Neural progenitor cell (in vitro differentiated cells): Measurements from ENCODE around the gene PGAP3. TPM values are rescaled to one million over a fixed set of nuclear protein-coding genes. Genes with fewer than 3 reads are reported as not detected.
"Not testable (repeated sequence)": the region's sequence is repeated elsewhere in the genome, so short reads cannot be mapped to it uniquely, and the experiment has no call there.

Experiments
- DNase-seq: peaks from one replicate; pipeline ENCODE4 v3.0.0-alpha.2; 2016; ENCODE audit warnings: low spot score
- H2AFZ ChIP-seq: fragments of 200-600 bp; sonication (generic); replicated peaks from 2 replicates; pipeline ENCODE4 v1.6.1; 2016; ENCODE audit warnings: antibody characterized with exemption
- H3F3A ChIP-seq: fragments of 200-600 bp; sonication (generic); 2 replicates; pipeline ENCODE4 v1.6.1; 2016; ENCODE audit warnings: antibody characterized with exemption, low read depth
- H3K27ac ChIP-seq: fragments of 200-600 bp; sonication (generic); 2 replicates; pipeline ENCODE4 v1.5.1; 2016; ENCODE audit warnings: mild to moderate bottlenecking
- H3K27me3 ChIP-seq: fragments of 200-600 bp; sonication (generic); 2 replicates; pipeline ENCODE4 v1.6.1; 2016; ENCODE audit warnings: mild to moderate bottlenecking, moderate library complexity
- H3K36me3 ChIP-seq: fragments of 200-600 bp; sonication (generic); 2 replicates; pipeline ENCODE4 v1.5.1; 2016
- H3K4me1 ChIP-seq: fragments of 200-600 bp; sonication (generic); 2 replicates; pipeline ENCODE4 v1.6.1; 2016; ENCODE audit warnings: mixed run types
- H3K4me2 ChIP-seq: fragments of 200-600 bp; sonication (generic); 2 replicates; pipeline ENCODE4 v1.6.1; 2016
- H3K4me3 ChIP-seq: fragments of 200-600 bp; sonication (generic); 2 replicates; pipeline ENCODE4 v1.5.1; 2016
- H3K79me2 ChIP-seq: fragments of 200-600 bp; sonication (generic); 2 replicates; pipeline ENCODE4 v1.6.1; 2016; ENCODE audit warnings: low read depth
- H3K9ac ChIP-seq: fragments of 200-600 bp; sonication (generic); 2 replicates; pipeline ENCODE4 v1.6.1; 2016
- H3K9me3 ChIP-seq: fragments of 200-600 bp; sonication (generic); 2 replicates; pipeline ENCODE4 v1.5.1; 2016; ENCODE audit warnings: low read depth
- H4K20me1 ChIP-seq: fragments of 200-600 bp; sonication (generic); 2 replicates; pipeline ENCODE4 v1.6.1; 2016; ENCODE audit warnings: low read depth
- H3K27ac Mint-ChIP-seq: 3 replicates; pipeline ENCODE4 v1.8.0; 2021; ENCODE audit warnings: mixed read lengths
- H3K27me3 Mint-ChIP-seq: 2 replicates; pipeline ENCODE4 v1.8.0; 2022; ENCODE audit warnings: low read depth, mild to moderate bottlenecking, inconsistent platforms, moderate library complexity, mixed read lengths; ENCODE audit not compliant: insufficient read depth
- H3K36me3 Mint-ChIP-seq: 3 replicates; pipeline ENCODE4 v1.8.0; 2021; ENCODE audit warnings: mixed read lengths
- H3K4me1 Mint-ChIP-seq: 3 replicates; pipeline ENCODE4 v1.8.0; 2021; ENCODE audit warnings: mixed read lengths
- H3K4me3 Mint-ChIP-seq: 3 replicates; pipeline ENCODE4 v1.8.0; 2021; ENCODE audit warnings: mild to moderate bottlenecking, moderate library complexity, mixed read lengths
- H3K9me3 Mint-ChIP-seq: 3 replicates; pipeline ENCODE4 v1.8.0; 2020; ENCODE audit warnings: mixed read lengths
- EZH2 ChIP-seq: fragments of 200-600 bp; sonication (generic); IDR thresholded peaks from 2 replicates; pipeline ENCODE4 v1.6.1; 2017; ENCODE audit warnings: antibody characterized with exemption, mild to moderate bottlenecking, moderate library complexity
- EZH2phosphoT487 ChIP-seq: fragments of 200-600 bp; sonication (generic); IDR thresholded peaks from 2 replicates; pipeline ENCODE4 v1.6.1; 2017; ENCODE audit warnings: antibody characterized with exemption
- total RNA-seq: library from RNA; depleted of rRNA; stranded (reverse); fragments of >200 nt; gene quantifications from 2 replicates; pipeline ENCODE4 v1.2.3, GENCODE V29; 2015; ENCODE audit warnings: low replicate concordance
- TF ChIP-seq, protein P1 (sequence below): fragments of 200-600 bp; sonication (generic); IDR thresholded peaks from 2 replicates; pipeline ENCODE4 v1.5.1; 2017; ENCODE audit warnings: antibody characterized with exemption, mild to moderate bottlenecking

Gene PGAP3
- total RNA-seq, 1 donor from 2014 or later = 6.6 TPM

DNA sequence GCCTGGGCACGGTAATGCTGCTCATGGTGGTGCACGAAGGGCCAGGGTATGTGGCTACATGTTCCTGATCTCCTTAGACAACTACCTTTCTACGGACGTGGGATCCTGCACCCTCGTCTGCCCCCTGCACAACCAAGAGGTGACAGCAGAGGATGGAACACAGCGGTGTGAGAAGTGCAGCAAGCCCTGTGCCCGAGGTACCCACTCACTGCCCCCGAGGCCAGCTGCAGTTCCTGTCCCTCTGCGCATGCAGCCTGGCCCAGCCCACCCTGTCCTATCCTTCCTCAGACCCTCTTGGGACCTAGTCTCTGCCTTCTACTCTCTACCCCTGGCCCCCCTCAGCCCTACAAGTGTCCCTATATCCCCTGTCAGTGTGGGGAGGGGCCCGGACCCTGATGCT is 24.0 kb upstream of the PGAP3 start:
- H3K27ac ChIP-seq = no peak overlapping the region
- no peaks in the 10 kb centered on the region for H3K4me1 Mint-ChIP-seq
- no peak overlapping the region for H3K27ac Mint-ChIP-seq
- H3K4me3 Mint-ChIP-seq = no peak overlapping the region
- peaks cover 9% of the 10 kb centered on the region for H4K20me1 ChIP-seq
- H3K36me3 Mint-ChIP-seq = peaks cover 9% of the 10 kb centered on the region
- no peak for DNase-seq
- H3K79me2 ChIP-seq = no peaks in the 10 kb centered on the region
- no peak overlapping the region for H3K4me3 ChIP-seq
- H3K4me2 ChIP-seq = no peak overlapping the region
- no peaks in the 10 kb centered on the region for H3K9me3 Mint-ChIP-seq
- no peaks in the 10 kb centered on the region for H3K36me3 ChIP-seq
- no peaks in the 10 kb centered on the region for H3F3A ChIP-seq
- H3K27me3 ChIP-seq = no peaks in the 10 kb centered on the region
- no peaks in the 10 kb centered on the region for H3K9me3 ChIP-seq
- TF ChIP-seq, protein P1, sequence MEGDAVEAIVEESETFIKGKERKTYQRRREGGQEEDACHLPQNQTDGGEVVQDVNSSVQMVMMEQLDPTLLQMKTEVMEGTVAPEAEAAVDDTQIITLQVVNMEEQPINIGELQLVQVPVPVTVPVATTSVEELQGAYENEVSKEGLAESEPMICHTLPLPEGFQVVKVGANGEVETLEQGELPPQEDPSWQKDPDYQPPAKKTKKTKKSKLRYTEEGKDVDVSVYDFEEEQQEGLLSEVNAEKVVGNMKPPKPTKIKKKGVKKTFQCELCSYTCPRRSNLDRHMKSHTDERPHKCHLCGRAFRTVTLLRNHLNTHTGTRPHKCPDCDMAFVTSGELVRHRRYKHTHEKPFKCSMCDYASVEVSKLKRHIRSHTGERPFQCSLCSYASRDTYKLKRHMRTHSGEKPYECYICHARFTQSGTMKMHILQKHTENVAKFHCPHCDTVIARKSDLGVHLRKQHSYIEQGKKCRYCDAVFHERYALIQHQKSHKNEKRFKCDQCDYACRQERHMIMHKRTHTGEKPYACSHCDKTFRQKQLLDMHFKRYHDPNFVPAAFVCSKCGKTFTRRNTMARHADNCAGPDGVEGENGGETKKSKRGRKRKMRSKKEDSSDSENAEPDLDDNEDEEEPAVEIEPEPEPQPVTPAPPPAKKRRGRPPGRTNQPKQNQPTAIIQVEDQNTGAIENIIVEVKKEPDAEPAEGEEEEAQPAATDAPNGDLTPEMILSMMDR = no peak
- no peak for TF ChIP-seq EZH2
- no peak for TF ChIP-seq EZH2phosphoT487
- no peaks in the 10 kb centered on the region for H3K4me1 ChIP-seq
- no peak overlapping the region for H2AFZ ChIP-seq
- H3K9ac ChIP-seq = no peak overlapping the region
- peaks cover 3% of the 10 kb centered on the region for H3K27me3 Mint-ChIP-seq

DNA sequence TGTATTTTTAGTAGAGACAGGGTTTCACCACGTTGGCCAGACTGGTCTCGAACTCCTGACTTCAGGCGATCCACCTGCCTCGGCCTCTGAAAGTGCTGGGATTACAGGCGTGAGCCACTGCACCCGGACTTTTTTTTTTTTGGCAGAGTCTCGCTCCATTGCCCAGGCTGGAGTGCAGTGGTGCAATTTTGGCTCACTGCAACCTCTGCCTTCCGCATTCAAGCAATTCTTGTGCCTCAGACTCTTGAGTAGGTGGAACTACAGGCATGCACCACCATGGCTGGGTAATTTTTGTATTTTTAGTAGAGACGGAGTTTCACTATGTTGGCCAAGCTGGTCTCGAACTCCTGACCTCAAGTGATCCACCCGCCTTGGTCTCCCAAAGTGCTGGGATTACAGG is 23.2 kb upstream of the PGAP3 start:
- H3K27ac Mint-ChIP-seq, DNase-seq, H3K36me3 ChIP-seq, H3F3A ChIP-seq, H3K4me1 ChIP-seq, H3K27me3 ChIP-seq, H3K4me2 ChIP-seq, H3K9ac ChIP-seq, H3K9me3 Mint-ChIP-seq, H3K4me1 Mint-ChIP-seq, H3K9me3 ChIP-seq, H3K4me3 Mint-ChIP-seq, H3K4me3 ChIP-seq, H3K79me2 ChIP-seq, H3K27ac ChIP-seq, H2AFZ ChIP-seq, H3K36me3 Mint-ChIP-seq, H3K27me3 Mint-ChIP-seq: not testable (repeated sequence)
- peaks cover 13% of the 10 kb centered on the region for H4K20me1 ChIP-seq

DNA sequence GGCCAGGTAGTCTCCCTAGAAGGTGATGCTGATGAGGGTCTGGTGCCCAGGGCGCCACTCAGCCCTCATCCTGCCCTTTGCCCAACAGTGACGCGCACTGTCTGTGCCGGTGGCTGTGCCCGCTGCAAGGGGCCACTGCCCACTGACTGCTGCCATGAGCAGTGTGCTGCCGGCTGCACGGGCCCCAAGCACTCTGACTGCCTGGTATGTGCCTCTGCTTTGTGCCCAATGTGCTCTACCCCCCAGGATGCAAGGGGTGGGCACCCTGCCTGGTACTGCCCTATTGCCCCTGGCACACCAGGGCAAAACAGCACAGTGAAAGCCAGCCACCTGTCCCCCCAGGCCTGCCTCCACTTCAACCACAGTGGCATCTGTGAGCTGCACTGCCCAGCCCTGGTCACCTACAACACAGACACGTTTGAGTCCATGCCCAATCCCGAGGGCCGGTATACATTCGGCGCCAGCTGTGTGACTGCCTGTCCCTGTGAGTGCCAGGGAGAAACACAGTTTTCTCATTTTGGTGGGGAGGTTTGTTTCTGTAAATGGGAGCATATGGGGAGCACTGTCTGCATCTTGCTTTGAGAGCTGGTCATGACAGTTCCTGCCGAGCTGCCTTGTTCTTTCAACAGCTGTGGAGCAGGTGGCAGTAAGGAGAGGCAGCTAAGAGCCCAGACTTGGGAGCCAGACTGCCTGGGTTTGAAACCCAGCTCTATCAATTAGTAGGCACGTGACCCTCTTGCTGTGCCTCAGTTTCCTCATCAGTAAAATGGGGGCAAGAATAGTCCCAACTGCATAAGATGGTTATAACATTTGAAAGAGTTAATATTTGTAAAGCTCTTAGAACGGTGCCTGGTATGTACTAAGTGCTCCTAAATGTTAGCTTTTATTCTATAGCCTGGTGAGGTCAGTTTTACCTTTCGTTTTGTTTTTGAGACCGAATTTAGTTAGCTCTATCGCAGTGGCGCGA is 22.4 kb upstream of the PGAP3 start:
- Histone ChIP-seq H3K36me3 (no peaks in the 10 kb centered on the region), H3K4me1 (peaks cover 3% of the 10 kb centered on the region), H4K20me1 (peaks cover 21% of the 10 kb centered on the region), H3K4me3 (no peak overlapping the region), H3K9me3 (no peaks in the 10 kb centered on the region), H3K27ac (no peak overlapping the region), H3K79me2 (peaks cover 13% of the 10 kb centered on the region), H3K9ac (no peak overlapping the region), H3F3A (no peaks in the 10 kb centered on the region), H2AFZ (no peak overlapping the region), H3K27me3 (no peaks in the 10 kb centered on the region), H3K4me2 (no peak overlapping the region)
- peaks cover 9% of the 10 kb centered on the region for H3K36me3 Mint-ChIP-seq
- H3K4me1 Mint-ChIP-seq = no peaks in the 10 kb centered on the region
- H3K9me3 Mint-ChIP-seq = no peaks in the 10 kb centered on the region
- no peak overlapping the region for H3K27ac Mint-ChIP-seq
- no peak for TF ChIP-seq EZH2phosphoT487
- TF ChIP-seq, protein P1 = no peak
- no peak for TF ChIP-seq EZH2
- H3K4me3 Mint-ChIP-seq = no peak overlapping the region
- DNase-seq = no peak
- H3K27me3 Mint-ChIP-seq = peaks cover 3% of the 10 kb centered on the region

DNA sequence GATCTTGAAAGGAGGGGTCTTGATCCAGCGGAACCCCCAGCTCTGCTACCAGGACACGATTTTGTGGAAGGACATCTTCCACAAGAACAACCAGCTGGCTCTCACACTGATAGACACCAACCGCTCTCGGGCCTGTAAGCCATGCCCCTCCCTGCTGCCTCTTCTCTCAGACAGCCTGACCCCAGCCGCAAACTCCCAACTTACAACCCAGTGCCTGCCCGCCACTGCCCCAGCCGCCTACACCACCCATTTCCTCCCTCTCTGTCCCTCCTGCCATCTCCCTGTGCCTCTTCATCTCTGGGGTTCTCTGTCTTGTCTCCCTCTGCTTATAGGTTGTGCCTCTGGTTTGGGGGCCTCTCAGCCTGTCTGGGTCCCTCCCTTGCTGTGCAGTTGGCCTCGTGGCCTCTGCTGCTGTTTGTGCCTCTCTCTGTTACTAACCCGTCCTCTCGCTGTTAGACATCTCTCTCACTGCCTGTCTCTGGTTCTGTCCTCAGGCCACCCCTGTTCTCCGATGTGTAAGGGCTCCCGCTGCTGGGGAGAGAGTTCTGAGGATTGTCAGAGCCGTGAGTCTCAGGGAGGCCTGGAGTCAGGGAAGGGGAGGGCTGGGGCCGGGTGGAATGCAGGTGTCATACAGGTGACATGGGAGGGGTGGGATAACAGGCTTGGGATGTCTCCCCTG is 21.6 kb upstream of the PGAP3 start:
- no peak overlapping the region for H3K4me3 Mint-ChIP-seq
- no peak overlapping the region for H3K27ac Mint-ChIP-seq
- Histone ChIP-seq H3F3A (peaks cover 7% of the 10 kb centered on the region), H2AFZ (no peak overlapping the region), H3K36me3 (no peaks in the 10 kb centered on the region), H3K79me2 (peaks cover 22% of the 10 kb centered on the region), H3K4me3 (no peak overlapping the region), H3K9ac (no peak overlapping the region), H3K27ac (no peak overlapping the region), H3K4me1 (peaks cover 12% of the 10 kb centered on the region), H3K9me3 (no peaks in the 10 kb centered on the region), H4K20me1 (peaks cover 29% of the 10 kb centered on the region), H3K4me2 (no peak overlapping the region), H3K27me3 (no peaks in the 10 kb centered on the region)
- H3K36me3 Mint-ChIP-seq = peaks cover 9% of the 10 kb centered on the region
- DNase-seq = no peak
- no peaks in the 10 kb centered on the region for H3K4me1 Mint-ChIP-seq
- TF ChIP-seq EZH2 = no peak
- TF ChIP-seq EZH2phosphoT487 = no peak
- TF ChIP-seq, protein P1 = no peak
- no peaks in the 10 kb centered on the region for H3K9me3 Mint-ChIP-seq
- H3K27me3 Mint-ChIP-seq = peaks cover 2% of the 10 kb centered on the region
